Measurements from ENCODE around the gene CDC42SE2.

DNA sequence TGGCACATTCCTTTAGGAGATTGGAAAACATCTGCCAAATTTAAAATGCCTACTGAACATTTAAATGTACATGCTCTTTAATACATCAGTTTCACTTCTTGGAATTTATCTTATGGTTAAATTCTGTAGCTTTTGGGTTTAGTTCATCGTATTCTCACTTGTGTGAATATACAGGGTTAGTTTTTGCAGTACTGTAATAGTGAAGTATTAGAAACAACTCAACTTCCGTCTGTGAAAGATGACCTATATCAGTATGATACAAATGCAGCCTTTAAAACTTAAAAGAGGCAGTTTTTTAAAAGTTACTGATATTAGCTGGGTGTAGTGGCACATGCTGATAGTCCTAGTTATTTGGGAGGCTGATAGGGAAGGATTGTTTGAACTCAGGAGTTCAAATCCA, 57.2 kb downstream of the CDC42SE2 start:
- TF ChIP-seq, protein P1, sequence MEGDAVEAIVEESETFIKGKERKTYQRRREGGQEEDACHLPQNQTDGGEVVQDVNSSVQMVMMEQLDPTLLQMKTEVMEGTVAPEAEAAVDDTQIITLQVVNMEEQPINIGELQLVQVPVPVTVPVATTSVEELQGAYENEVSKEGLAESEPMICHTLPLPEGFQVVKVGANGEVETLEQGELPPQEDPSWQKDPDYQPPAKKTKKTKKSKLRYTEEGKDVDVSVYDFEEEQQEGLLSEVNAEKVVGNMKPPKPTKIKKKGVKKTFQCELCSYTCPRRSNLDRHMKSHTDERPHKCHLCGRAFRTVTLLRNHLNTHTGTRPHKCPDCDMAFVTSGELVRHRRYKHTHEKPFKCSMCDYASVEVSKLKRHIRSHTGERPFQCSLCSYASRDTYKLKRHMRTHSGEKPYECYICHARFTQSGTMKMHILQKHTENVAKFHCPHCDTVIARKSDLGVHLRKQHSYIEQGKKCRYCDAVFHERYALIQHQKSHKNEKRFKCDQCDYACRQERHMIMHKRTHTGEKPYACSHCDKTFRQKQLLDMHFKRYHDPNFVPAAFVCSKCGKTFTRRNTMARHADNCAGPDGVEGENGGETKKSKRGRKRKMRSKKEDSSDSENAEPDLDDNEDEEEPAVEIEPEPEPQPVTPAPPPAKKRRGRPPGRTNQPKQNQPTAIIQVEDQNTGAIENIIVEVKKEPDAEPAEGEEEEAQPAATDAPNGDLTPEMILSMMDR (IDR thresholded peaks at IDR 0.05 in 4 of 5, conservative IDR thresholded peaks at IDR 0.05 in 1 of 5): no peak
- no peak for TF ChIP-seq POLR2A (IDR thresholded peaks at IDR 0.05)
